ENCODE results near the gene RBM5.
"Not testable (repeated sequence)": the region's sequence is repeated elsewhere in the genome, so short reads cannot be mapped to it uniquely, and the experiment has no call there.

The RBM5 gene

DNA sequence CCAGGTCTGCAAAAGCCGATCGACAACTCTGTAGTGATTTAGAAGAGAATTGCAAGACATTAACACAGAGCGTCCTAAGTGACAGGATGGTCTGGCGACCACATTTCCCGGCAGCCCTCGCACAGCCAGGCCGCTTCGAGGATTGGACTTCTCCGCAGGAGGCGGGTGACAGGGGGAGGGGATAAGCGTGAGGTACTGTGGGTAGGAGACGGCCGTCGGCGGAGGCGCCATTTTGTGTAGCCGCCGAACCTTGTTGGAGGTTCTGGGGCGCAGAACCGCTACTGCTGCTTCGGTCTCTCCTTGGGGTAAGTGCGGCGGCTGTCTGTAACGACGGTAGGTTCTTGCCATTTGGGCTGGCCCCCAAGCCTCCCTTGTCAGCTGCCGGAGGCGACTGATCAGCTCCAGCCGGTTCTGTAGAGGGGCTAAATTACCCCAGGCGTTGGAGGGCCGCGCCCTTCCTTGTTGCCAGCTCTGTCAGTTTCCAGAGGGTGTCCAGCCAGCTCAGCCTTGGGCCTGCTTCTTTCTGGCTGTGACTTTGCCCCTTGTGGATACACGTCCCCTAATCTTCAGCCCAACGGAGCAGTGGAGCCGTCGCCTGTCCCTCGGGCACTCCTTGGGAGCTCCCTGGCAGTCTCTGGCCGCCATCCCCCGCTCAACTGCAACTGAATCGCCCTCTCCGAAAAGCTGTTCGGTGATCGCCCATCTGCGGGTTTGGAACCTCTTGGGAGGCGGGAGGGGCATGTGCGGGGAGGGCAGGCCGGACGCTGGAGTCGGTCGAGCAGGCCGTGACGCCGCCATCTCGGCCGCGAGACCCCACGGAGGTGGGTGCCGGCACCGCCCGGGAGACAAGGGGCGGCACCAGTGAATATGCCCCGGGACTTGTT is at the start of gene RBM5:
RBM5 (plus strand) TSS at position 195 of the 884 bp plus-strand sequence. CDS start 1,516 bp downstream, outside the sequence.
- peak; percentile 85 for DNase-seq (ENCODE audit: low read depth)

DNA sequence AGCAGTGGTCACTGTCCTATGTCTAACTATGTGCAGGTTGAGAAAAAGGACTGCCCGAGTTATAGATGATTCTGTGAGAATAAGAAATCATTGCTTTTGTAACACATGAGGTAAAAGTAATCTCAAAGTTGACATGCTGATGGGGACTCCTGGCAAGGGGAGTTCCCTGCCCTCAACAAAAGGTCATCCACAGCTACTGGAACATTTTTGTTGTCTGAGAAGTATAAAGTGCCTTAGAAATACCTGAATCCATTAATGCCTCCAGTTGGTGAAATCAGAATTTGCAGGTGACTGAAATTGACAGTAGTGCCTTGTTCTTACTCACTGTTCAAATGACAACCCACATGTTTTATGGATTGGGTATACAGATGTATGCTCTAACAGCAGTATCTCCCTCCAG is 43.7 kb upstream of the RBM5 start:
- DNase-seq (ENCODE audit: low read depth): no peak

DNA sequence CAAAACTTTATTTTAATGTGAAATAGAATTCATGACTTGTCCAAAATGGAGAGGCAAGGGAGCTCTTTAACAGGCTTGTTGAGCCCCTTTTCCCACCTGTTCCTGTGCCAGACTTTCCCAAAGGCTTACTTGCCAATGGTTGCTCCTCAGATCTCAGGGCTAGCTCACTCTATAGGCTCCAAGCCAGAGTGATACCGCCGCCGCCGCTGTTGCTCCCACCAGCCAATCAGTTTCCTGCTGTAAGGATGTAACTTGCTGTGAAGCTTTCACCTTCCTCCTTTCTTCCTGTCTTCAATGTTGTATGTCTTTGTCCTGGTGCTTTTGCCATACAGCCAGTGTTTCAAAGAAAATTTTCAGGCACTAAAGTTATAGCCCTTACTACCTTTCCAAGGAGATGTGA is 41.3 kb upstream of the RBM5 start:
- DNase-seq (ENCODE audit: low read depth): no peak

DNA sequence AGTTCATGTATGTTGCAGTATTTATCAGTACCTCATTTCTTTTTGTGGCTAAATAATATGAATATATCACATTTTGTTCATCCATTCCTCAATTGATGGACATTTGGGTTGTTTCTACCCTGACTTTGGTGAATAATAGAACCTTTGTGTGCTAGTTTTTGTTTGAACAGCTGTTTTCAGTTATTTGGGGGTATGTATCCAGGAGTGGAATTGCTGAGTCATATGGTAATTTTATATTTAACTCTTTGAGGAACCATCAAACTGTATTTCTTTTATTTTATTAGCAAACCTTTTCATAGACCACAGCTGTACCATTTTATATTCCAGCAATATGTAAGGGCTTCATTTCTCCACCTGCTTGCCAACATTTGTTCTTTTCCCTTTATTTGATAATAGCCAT is 38.4 kb upstream of the RBM5 start:
- DNase-seq (ENCODE audit: low read depth): no peak

DNA sequence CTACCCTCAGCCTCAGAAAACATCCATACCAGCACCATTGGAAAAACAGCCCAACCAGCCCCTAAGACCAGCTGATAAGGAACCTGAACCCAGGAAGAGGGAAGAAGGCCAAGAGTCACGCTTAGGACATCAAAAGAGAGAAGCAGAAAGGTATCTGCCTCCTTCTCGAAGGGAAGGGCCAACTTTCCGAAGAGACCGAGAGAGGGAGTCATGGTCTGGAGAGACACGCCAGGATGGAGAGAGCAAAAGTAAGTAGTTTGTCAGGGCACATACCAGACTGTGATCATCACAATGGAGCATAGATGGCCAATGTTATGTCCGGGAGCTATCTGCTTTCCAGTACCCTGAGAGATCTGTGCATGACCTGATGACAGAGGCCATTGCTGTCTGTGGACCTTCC is 31.0 kb upstream of the RBM5 start:
- no peak for DNase-seq (ENCODE audit: low read depth)

DNA sequence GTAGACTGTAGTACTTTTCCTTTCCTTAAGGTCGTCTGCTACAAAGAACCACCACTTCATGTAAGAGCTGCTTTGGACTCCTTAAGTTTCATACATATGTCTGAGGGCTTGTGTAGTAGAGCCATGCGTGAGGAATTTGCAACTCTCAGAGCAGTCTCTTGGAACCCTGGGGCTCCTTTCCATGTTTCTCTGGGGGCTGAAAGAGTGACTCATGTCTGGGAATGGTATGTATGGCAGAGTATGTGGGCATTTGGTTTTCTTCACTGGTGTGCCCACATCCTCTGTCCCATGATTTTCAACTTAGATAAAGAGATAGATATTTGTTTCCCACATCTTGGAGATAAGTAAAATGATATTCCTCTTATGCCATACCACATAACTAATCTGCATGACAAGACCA is 20.6 kb upstream of the RBM5 start:
- DNase-seq (ENCODE audit: low read depth): no peak

DNA sequence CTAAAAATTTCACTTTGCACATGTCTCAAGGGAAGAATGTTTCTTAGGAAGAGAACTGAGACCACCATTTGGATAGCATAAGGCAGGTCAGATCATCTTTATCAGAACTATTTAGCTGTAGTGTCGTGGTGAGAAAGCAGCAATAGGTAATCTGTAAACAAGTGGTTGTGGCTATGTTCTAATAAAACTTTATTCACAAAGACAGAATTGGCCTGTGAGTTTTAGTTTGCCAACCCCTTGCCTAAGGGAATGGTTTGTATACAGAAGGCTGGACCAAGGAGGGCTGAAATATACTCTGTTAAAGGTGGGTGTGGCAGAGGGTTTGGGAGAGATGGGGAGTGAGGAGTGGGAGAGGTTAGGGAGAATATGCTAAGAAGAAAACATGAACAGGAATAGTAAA is 10.6 kb upstream of the RBM5 start:
- DNase-seq (ENCODE audit: low read depth): no peak

DNA sequence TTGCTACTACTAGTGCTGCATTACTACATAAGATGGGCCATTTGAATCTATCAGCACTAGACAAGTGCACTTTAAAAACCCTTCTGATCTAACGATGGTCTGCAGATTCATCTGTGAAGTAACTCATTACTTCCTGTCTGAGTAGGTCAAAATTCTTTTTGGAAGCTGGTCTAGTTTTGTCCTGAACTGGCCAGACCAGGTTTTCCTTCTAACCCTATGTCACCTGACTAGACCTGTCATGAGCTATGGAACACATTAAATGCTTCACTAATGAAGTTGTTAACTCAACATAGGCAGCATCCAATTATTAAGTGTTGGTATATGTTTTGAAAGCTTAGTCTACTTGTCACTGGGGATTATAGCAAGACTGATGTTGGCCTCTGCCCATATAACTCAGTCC is 10.1 kb upstream of the RBM5 start:
- no peak for DNase-seq (ENCODE audit: low read depth)

DNA sequence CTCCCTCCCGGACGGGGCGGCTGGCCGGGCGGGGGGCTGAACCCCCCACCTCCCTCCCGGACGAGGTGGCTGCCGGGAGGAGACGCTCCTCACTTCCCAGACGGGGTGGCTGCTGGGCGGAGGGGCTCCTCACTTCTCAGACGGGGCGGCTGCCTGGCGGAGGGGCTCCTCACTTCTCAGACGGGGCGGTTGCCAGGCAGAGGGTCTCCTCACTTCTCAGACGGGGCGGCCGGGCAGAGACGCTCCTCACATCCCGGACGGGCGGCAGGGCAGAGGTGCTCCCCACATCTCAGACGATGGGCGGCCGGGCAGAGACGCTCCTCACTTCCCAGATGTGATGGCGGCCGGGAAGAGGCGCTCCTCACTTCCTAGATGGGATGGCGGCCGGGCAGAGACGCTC is 3.8 kb upstream of the RBM5 start:
- DNase-seq (ENCODE audit: low read depth): not testable (repeated sequence)

DNA sequence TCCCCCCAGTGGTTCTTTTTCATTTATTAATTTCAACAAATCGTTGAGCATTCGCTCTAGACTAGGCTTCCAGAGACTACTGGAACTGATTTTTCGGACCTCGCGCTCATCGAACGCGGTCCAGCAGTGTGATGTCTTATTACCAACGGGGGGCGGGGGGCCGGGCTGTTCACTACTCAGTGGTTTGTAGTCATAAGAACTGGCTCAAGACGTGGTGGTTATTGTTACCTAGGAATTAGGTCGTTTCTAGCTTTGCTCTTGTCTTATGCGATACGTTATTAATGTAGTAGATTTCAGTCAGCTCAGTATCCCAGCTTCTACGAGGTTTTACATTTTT is 858 bp downstream of the RBM5 start:
- DNase-seq (ENCODE audit: low read depth): no peak

DNA sequence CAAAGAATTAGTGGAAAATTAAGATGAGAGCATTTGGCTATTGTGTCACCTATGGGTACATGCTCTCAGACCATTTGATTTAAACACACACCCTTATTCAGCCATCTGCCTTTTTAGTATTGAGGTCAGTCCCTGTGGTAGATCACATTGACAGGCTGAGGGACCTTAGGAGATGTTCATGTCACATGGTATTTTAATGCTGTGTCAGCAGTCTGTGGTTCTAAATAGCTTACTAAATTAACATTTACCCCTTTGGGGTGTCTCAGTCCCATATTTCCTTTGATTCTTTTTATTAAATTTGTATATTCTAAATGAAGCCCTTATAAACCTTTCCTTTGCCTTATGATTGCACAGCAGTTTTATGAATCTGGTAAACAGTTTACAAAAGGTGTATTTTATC is 2.3 kb downstream of the RBM5 start:
- DNase-seq (ENCODE audit: low read depth): no peak

DNA sequence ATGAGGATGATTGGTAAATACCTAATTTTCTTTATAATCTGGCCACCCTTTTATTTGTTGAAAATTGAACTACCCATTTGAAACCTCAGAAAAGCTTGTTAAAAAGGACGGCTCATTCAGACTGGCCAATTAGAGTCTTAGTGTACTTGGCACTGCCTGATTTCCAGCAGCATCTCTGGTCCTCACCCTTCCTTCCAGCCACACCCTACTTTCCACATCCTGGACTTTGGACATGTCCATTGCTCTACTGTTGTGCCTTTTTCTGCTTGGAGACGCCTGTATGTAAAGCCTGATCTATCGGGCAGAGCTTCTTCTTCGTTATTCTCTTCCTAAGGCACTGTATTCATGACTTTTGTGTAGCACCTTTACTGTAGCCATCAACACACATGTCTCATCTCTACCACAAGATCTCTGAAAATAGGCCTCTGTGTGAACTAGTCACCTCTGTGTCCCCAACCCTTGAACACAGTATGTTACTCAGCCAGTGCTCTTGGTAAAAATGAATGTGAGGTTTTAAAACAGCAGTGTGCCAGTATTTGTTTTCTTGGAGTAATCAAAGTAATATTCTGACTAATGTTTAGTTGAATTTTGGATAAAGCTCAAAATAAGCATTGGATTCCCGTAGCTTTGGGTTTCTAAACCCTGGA is 6.8 kb downstream of the RBM5 start:
- no peak for DNase-seq (ENCODE audit: low read depth)

DNA sequence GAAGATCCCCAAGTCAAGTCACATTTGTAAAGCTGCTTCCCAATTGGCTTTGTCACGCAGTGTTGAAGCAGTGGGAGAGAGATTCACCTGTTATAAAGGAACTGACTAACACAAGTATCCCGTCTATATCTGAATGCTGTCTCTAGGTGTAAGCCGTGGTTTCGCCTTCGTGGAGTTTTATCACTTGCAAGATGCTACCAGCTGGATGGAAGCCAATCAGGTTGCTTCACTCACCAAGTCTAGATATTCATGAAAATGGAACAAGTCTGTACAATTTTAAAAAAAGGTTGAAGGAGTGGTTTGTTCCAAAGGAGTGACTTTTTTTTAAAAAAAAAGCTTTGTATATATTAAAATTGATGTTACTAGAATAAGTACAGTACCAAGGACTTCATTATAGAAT is 11.7 kb downstream of the RBM5 start:
- no peak for DNase-seq (ENCODE audit: low read depth)

DNA sequence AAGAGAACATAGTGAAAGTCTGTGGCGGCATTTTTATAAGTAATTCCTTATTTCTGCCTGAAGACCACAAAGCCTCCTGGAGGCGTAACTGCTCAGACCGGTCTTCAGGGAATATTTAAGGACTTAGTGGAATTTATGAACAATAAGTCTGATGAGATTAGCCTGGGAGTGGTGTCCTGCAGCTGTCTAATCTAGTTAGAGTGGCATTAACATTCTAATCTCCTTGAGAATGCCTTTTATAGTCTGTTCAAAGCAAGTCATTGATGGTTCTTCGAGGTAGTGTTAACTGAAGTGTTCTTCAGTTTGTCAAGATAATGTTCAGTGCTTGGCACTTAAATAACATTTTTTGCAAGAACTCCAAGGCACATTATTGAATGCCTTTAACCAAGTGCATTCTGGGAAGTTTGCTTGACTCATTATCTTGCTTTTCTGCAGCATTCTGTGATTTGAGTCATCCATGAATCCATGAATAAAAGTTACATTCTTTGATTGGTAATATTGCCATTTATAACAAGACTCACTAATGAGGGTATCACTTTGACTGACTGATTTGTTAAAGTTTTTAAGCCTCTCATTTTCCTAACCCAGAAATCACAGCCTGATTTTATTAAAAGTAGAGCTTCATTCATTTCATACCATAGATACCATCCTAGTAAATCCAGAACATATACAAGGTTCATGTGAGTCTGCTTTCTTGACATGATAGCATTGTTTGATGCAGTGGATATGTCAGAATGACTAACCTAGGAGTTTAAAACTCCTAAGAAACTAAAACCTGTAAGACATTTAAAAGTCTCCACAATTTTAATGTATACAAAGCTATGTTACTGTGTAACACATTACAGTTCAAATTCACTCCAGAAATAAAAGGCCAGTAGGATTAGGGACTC is 12.5 kb downstream of the RBM5 start:
- no peak for DNase-seq (ENCODE audit: low read depth)

DNA sequence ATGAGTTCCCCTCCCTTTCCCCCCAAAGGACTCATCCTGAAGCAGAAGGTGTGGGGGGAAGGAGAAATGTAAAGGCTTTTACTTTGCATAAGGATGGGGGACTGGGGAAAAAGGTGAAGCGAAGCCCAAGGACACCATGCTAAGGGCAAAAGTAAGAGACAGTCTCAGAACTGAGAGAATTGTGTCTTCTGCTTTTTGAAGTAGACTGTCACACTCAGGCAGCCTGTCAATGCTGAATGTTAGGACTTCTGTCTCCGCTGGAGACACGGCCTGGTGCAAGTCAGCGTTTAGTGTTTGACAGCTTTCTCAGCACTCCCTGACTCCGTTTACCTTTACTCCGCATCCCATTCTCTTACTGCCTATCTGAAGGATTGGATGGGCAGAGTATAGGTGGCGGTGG is 13.8 kb downstream of the RBM5 start:
- no peak for DNase-seq (ENCODE audit: low read depth)

DNA sequence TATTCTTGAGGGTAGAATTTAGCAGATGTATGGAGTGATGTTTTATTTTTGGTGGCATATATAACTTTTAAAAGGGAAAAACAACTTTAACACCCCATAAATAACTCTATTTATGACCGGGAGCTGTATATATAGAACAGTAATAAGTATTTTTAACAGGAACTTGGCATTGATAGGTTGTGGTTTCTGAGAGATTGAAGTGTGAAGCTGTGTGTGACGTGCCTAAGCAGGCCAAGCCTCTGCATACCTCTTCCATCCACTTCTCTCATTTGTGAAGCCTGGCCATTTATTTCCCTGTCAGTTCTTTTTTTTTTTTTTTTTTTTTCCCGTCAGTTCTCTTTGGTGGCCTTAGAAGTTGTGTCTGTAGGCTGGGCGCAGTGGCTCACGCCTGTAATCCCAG is 23.0 kb downstream of the RBM5 start:
- DNase-seq (ENCODE audit: low read depth): no peak

DNA sequence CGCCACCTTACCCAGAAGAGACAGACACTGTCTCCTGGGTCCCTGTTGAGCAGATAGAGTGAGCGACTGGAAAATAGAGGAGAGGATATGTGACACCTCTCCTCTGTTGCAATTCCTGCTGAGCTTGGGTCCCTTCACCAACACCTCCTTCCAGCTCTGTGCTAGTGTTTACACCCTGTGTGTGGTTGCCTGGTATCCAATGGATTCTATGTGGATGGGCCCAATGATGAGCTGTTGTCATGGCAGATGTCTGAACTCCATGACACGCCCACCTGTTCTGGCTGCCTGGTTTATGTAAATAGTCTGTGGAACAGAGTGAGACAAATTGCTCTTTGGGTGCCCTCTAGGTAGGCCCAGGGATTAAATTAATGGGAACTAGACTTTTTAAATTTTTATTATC is 23.7 kb downstream of the RBM5 start:
- no peak for DNase-seq (ENCODE audit: low read depth)

DNA sequence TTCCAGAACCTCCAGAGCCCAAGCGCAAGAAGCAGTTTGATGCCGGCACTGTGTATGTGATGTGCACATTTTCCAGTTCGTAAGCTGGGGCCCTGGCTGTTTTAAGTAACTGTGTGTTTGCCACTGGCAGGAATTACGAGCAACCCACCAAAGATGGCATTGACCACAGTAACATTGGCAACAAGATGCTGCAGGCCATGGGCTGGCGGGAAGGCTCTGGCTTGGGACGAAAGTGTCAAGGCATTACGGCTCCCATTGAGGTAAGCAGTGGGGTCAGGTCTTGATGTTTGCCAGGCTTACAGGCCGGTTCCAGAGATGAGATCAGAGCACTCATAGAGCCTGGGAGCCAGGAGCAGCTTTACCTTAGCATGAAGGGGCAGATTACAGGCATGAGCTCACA is 28.4 kb downstream of the RBM5 start:
- DNase-seq (ENCODE audit: low read depth): no peak

DNA sequence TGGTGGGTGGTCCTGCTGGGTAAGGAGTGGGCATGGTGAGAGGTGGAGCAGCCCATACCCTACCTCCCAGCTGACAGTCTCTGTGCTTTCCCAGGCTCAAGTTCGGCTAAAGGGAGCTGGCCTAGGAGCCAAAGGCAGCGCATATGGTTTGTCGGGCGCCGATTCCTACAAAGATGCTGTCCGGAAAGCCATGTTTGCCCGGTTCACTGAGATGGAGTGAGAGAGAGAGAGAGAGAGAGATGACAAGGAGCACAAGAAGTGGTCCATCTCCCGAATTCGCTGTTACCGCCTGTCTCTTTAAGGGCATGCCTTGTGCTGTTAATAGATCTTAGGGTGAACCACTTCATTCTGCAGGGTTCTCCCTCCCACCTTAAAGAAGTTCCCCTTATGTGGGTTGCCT is 29.5 kb downstream of the RBM5 start:
- no peak for DNase-seq (ENCODE audit: low read depth)

DNA sequence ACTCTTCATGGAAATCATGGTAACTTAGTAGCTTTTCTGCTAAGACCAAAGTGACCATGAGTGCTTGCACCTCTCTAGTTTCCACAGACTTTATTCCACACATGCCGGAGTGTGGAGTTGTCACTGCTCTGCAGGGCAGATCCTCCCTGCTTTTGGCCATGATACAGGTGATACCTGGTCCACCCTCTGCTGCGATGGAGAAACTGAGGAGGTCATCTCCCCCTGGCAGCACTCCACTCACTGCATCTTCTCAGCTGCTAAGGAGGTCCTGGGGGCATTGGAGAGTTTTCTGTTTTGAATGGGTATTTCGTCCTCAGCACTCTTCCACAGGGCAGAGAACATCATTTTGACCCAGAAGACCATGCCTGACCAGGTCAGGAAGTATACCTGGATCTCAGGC is 31.1 kb downstream of the RBM5 start:
- DNase-seq (ENCODE audit: low read depth): no peak

DNA sequence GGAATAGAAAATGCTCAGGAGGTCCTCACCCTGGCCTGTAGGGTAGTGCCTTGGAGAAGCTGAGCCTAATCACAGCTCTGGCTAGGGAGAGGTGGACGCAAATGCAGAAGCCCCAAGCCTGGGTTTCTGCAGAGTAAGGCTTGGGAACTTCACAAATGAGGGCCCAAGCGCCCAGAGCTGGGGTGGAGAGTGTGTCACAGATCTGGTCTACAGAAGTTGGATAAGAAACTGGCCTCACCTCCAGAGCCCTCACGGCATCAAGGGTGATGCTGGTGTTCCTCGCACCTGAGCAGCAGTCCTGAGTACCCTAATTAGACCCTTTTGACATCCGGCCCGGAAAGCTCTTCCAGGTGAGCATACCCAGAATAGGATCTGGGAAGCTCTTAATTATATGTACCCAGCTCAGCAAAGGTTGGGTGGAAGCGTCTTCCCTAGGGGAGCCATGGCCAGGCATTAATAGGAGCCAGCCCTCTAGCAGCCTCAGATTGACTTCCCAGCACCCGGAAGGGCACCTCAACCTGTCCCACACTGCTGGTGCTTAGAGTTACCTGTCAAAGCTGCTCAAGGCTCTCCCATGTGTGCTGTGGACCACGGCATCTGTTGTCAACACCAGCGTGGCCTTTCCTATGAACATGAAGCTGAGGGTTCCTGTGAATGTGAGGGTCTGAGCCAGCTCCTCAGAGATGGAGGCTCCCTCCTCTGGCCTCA is 31.8 kb downstream of the RBM5 start:
- no peak for DNase-seq (ENCODE audit: low read depth)

Data from stimulated activated CD4-positive, alpha-beta T cell treated with anti-CD3 and anti-CD28 coated beads, Interleukin-2, amount 100 ng/mL, for 4 hours (primary cell).